Endothelial cell of umbilical vein (primary cell): ENCODE data around the gene MYRIP. TPM values are rescaled to one million over a fixed set of nuclear protein-coding genes. Genes with fewer than 3 reads are reported as not detected.

ENCODE experiments used
- BruUV-seq: library from RNA; stranded (reverse); fragments of 400-500 nt; replicated peaks from 2 replicates; lab custom pipeline; 2021; lab: Mats Ljungman, UMichigan
- CTCF ChIA-PET: fragments of 300-600, 350-600 bp; sonication (Branson Sonifier 250); formaldehyde crosslinking; loops from one replicate; lab custom pipeline; 2021; ENCODE audit warnings: antibody characterized with exemption, inconsistent platforms; lab: Charles Lee
- POLR2A ChIA-PET: fragments of 300-600, 350-600 bp; sonication (Branson Sonifier 250); formaldehyde crosslinking; loops from one replicate; lab custom pipeline; 2021; ENCODE audit warnings: antibody characterized with exemption, inconsistent platforms; lab: Charles Lee
- DNase-seq: peaks from one replicate; pipeline ENCODE4 v3.0.0-alpha.2; 2011; ENCODE audit warnings: low read depth, low spot score
- FAIRE-seq: peaks from 2 replicates; lab custom pipeline; 2011; peaks lifted over from hg19 to GRCh38; lab: Jason Lieb, UNC
- H2AFZ ChIP-seq: 2 replicates; pipeline ENCODE4 v1.6.0; 2012; ENCODE audit warnings: low read depth, low read length, control low read depth, inconsistent platforms
- H3K27ac ChIP-seq: 2 replicates; pipeline ENCODE4 v1.5.1; 2011; ENCODE audit warnings: low read depth, mild to moderate bottlenecking, control low read depth, low read length, moderate library complexity; ENCODE audit not compliant: insufficient read depth
- H3K27me3 ChIP-seq, 2 experiments: 2 replicates each; pipeline versions ENCODE4 v1.6.0 to v1.6.1; 2011; ENCODE audit warnings: low read length in 2 of 2, mixed read lengths in 1 of 2; ENCODE audit not compliant: control insufficient read depth in 2 of 2, insufficient read depth in 2 of 2
- H3K36me3 ChIP-seq, 2 experiments: 2 replicates in 1 of 2; 3 replicates in 1 of 2; pipeline ENCODE4 v1.5.1; 2011; ENCODE audit warnings: low read length in 2 of 2, mild to moderate bottlenecking in 1 of 2, moderate library complexity in 1 of 2; ENCODE audit not compliant: control insufficient read depth in 2 of 2, insufficient read depth in 2 of 2; ENCODE audit errors: extremely low read depth in 1 of 2
- H3K4me1 ChIP-seq: 3 replicates; pipeline ENCODE4 v1.5.1; 2011; ENCODE audit warnings: mild to moderate bottlenecking, low read length; ENCODE audit not compliant: control insufficient read depth, insufficient read depth; ENCODE audit errors: extremely low read depth
- H3K4me2 ChIP-seq: 2 replicates; pipeline ENCODE4 v1.6.1; 2011; ENCODE audit warnings: low read length, control low read depth, mixed read lengths; ENCODE audit not compliant: insufficient read depth
- H3K4me3 ChIP-seq, 3 experiments: fragments of 200-600 bp in 1 of 3; sonication (generic), shearing (Covaris generic) in 1 of 3; replicated peaks in 1 of 3; 2 replicates each; pipeline ENCODE4 v1.5.1; 2011 to 2016; ENCODE audit warnings: control low read depth in 3 of 3, low read length in 3 of 3, mild to moderate bottlenecking in 2 of 3, inconsistent platforms in 1 of 3, low read depth in 1 of 3, moderate library complexity in 1 of 3; ENCODE audit not compliant: insufficient read depth in 1 of 3
- H3K79me2 ChIP-seq: 2 replicates; pipeline ENCODE4 v1.6.0; 2012; ENCODE audit warnings: low read length, inconsistent platforms; ENCODE audit not compliant: control insufficient read depth, insufficient read depth
- H3K9ac ChIP-seq: replicated peaks from 2 replicates; pipeline ENCODE3; 2011; ENCODE audit warnings: low read length, control low read depth; ENCODE audit not compliant: insufficient read depth; ENCODE audit errors: extremely low read depth
- H3K9me1 ChIP-seq: replicated peaks from 3 replicates; pipeline ENCODE4 v1.6.0; 2011; ENCODE audit warnings: mild to moderate bottlenecking, low read length; ENCODE audit not compliant: control insufficient read depth, insufficient read depth; ENCODE audit errors: extremely low read depth
- H3K9me3 ChIP-seq: replicated peaks from 2 replicates; pipeline ENCODE4 v1.5.1; 2012; ENCODE audit warnings: low read length, inconsistent platforms; ENCODE audit not compliant: control insufficient read depth, insufficient read depth
- H4K20me1 ChIP-seq: replicated peaks from 2 replicates; pipeline ENCODE3; 2011; ENCODE audit warnings: mild to moderate bottlenecking, low read length; ENCODE audit not compliant: control insufficient read depth, insufficient read depth; ENCODE audit errors: extremely low read depth
- CTCF ChIP-seq, 2 donors: IDR thresholded peaks; 1 replicate in 1 of 2; 2 replicates in 1 of 2; pipeline ENCODE4 v1.5.1; 2011; ENCODE audit warnings: low read length in 2 of 2, mild to moderate bottlenecking in 2 of 2, moderate library complexity in 2 of 2, control low read depth in 1 of 2, inconsistent platforms in 1 of 2, low read depth in 1 of 2; ENCODE audit not compliant: insufficient read depth in 1 of 2; ENCODE audit errors: extremely low read depth in 1 of 2
- EZH2 ChIP-seq: IDR thresholded peaks from 2 replicates; pipeline ENCODE4 v1.6.1; 2012; ENCODE audit warnings: borderline replicate concordance, low read depth, mild to moderate bottlenecking, moderate library complexity, low read length, inconsistent platforms; ENCODE audit not compliant: severe bottlenecking
- FOS ChIP-seq: IDR thresholded peaks from 2 replicates; pipeline ENCODE4 v1.6.1; 2011; ENCODE audit warnings: mild to moderate bottlenecking, low read length, moderate library complexity, borderline replicate concordance; ENCODE audit not compliant: insufficient read depth
- GATA2 ChIP-seq: IDR thresholded peaks from 2 replicates; pipeline ENCODE4 v1.7.0; 2011; ENCODE audit warnings: low read depth, mild to moderate bottlenecking, moderate library complexity, mixed read lengths, low read length; ENCODE audit not compliant: insufficient read length, insufficient read depth
- JUN ChIP-seq: IDR thresholded peaks from 2 replicates; pipeline ENCODE4 v1.6.1; 2011; ENCODE audit warnings: borderline replicate concordance, low read depth; ENCODE audit not compliant: insufficient read length, insufficient read depth
- MYC ChIP-seq: IDR thresholded peaks from one replicate; pipeline ENCODE4 v1.6.1; 2011; ENCODE audit warnings: mild to moderate bottlenecking, low read depth, low read length
- POLR2A ChIP-seq: IDR thresholded peaks from 2 replicates; pipeline ENCODE4 v1.6.1; 2012; ENCODE audit warnings: low read depth, mild to moderate bottlenecking, control low read depth, low read length
- POLR2AphosphoS5 ChIP-seq: IDR thresholded peaks from 2 replicates; pipeline ENCODE4 v1.6.1; 2012; ENCODE audit warnings: low read depth, mild to moderate bottlenecking, control low read depth, low read length, moderate library complexity; ENCODE audit not compliant: insufficient read depth
- dilution Hi-C: fragments of 300-500 bp; cut with MboI; formaldehyde crosslinking; loops from one replicate; pipeline ENCODE4 v1.15.0; 2019; ENCODE audit warnings: low sequenced_read_pairs; ENCODE audit not compliant: extremely low pct_ligation_motif_present
- intact Hi-C: fragments of 100-400 bp; cut with micrococcal nuclease; formaldehyde crosslinking; loops from one replicate; pipeline ENCODE4 v1.10.0; 2022
- polyA plus RNA-seq, 4 experiments: library from polyadenylated mRNA; depleted of rRNA in 3 of 4; stranded (reverse) in 3 of 4; unstranded in 1 of 4; fragments of >200 nt; gene quantifications; 2 replicates each; pipeline versions ENCODE4 v1.2.1 to v1.2.3, GENCODE V29; 2011 to 2012; ENCODE audit warnings: missing spikeins in 1 of 4
- total RNA-seq: library from RNA; stranded (reverse); gene quantifications from 2 replicates; pipeline ENCODE4 v1.2.3, GENCODE V29; 2021
- TF ChIP-seq, protein P1 (sequence below): IDR thresholded peaks from 2 replicates; pipeline ENCODE4 v1.6.1; 2011; ENCODE audit not compliant: insufficient read depth, insufficient read length

Gene MYRIP
- total and polyA plus RNA-seq, 2 donors (not counting 3 experiments of a cell fraction or from before 2014, with no cell fraction given): 6.7 to 11.9 TPM

GRCh38 chr3:40207796-40208195 lies 398.4 kb downstream of the MYRIP start:
- DNase-seq (no peak), FAIRE-seq (no peak)
- H3K4me2 ChIP-seq: no peak overlapping the region
- H3K4me1 ChIP-seq: no peaks in the 10 kb centered on the region
- H3K9me1 ChIP-seq: no peaks in the 10 kb centered on the region
- H3K36me3 ChIP-seq: peaks cover 0 to 3% of the 10 kb centered on the region in 2 experiments
- no peak overlapping the region for H2AFZ ChIP-seq
- ChIA-PET CTCF (no interaction called here), POLR2A (no interaction called here)
- no peaks in the 10 kb centered on the region for H4K20me1 ChIP-seq
- intact Hi-C loops (no loop called here), dilution Hi-C loops (no loop called here)
- H3K9ac ChIP-seq: no peak overlapping the region
- no peaks in the 10 kb centered on the region for H3K9me3 ChIP-seq
- no peaks in the 10 kb centered on the region for H3K79me2 ChIP-seq
- H3K27me3 ChIP-seq: no peaks in the 10 kb centered on the region
- BruUV-seq: no TSS peak
- H3K4me3 ChIP-seq: no peak overlapping the region
- TF ChIP-seq, protein P1, sequence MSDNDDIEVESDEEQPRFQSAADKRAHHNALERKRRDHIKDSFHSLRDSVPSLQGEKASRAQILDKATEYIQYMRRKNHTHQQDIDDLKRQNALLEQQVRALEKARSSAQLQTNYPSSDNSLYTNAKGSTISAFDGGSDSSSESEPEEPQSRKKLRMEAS: no peak
- no peak for TF ChIP-seq FOS
- no peak for TF ChIP-seq POLR2AphosphoS5
- no peak for TF ChIP-seq EZH2
- TF ChIP-seq CTCF (IDR thresholded peaks at IDR 0.05; ENCODE audit: extremely low read depth in 1 of 2, insufficient read depth in 1 of 2, low read depth in 1 of 2, low read length in 2 of 2): no peak
- TF ChIP-seq POLR2A: no peak
- no peak for TF ChIP-seq JUN
- TF ChIP-seq MYC: no peak
- no peak for TF ChIP-seq GATA2
- no peak overlapping the region for H3K27ac ChIP-seq
